ENCODE measurements around the gene AP2B1. TPM values are rescaled to one million over a fixed set of nuclear protein-coding genes. Genes with fewer than 3 reads are reported as not detected.

AP2B1 gene
- total RNA-seq, 4 donors from 2014 or later = 32.2 to 102 (median 60.1) TPM

DNA sequence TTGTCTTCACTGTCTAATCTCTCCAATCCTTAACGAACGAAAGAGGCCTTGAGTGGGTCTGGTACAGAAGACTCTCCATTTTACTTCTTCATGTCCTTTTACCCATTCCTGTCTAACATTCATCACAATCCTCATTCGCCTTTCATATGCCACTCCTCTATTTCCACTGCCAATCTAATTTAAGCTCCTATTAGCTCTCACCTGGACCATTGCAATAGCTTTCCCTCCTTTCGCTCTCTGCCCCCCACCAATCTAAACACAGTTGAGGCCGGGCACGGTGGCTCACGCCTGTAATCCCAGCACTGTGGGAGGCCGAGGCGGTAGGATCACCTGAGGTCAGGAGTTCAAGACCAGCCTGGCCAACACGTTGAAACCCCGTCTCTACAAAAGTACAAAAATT, 20.2 kb upstream of the AP2B1 start:
- Histone ChIP-seq H3K9me3 (no peaks in the 10 kb centered on the region), H3K4me1 (peaks cover 8 to 26% (median 20%) of the 10 kb centered on the region in 4 donors), H3K36me3 (no peaks in the 10 kb centered on the region), H3K27ac (peak overlapping the region in 1 of 4 donors; percentile 84), H3K27me3 (no peaks in the 10 kb centered on the region), H3K4me3 (peak overlapping the region in 2 of 4 donors; percentile 61 to 86)
- DNase-seq = no peak
- TF ChIP-seq EP300 (IDR thresholded peaks at IDR 0.05; ENCODE audit: low read depth) = no peak
- no peak for TF ChIP-seq POLR2A (IDR thresholded peaks at IDR 0.05)
- TF ChIP-seq, protein P1, sequence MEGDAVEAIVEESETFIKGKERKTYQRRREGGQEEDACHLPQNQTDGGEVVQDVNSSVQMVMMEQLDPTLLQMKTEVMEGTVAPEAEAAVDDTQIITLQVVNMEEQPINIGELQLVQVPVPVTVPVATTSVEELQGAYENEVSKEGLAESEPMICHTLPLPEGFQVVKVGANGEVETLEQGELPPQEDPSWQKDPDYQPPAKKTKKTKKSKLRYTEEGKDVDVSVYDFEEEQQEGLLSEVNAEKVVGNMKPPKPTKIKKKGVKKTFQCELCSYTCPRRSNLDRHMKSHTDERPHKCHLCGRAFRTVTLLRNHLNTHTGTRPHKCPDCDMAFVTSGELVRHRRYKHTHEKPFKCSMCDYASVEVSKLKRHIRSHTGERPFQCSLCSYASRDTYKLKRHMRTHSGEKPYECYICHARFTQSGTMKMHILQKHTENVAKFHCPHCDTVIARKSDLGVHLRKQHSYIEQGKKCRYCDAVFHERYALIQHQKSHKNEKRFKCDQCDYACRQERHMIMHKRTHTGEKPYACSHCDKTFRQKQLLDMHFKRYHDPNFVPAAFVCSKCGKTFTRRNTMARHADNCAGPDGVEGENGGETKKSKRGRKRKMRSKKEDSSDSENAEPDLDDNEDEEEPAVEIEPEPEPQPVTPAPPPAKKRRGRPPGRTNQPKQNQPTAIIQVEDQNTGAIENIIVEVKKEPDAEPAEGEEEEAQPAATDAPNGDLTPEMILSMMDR (IDR thresholded peaks at IDR 0.05) = no peak
- no peak for TF ChIP-seq POLR2AphosphoS5 (IDR thresholded peaks at IDR 0.05)
- 81 to 91% methylated on average over 5 to 11 of the region's 11 CpGs for WGBS, 2 donors (ENCODE audit: low coverage in 1 of 2)
- intact Hi-C loops (cut with DNase I; ENCODE audit: low total_unique reads) (no loop called here), in situ Hi-C loops (cut with MboI; ENCODE audit: low pct_ligation_motif_present in 1 of 4, low pct_unique_long_range_greater_than_20kb in 1 of 4, low sequenced_read_pairs in 3 of 4) (no loop called here)

- no peaks in the 10 kb centered on the region for H3K27me3 ChIP-seq
- 13 to 19% methylated on average over 10 to 15 of the region's 15 CpGs for WGBS, 2 donors (ENCODE audit: low coverage in 1 of 2)
- no peaks in the 10 kb centered on the region for H3K36me3 ChIP-seq
- DNase-seq = peak; percentile 21
- H3K4me1 ChIP-seq = peaks cover 8 to 26% (median 20%) of the 10 kb centered on the region in 4 donors
- H3K27ac ChIP-seq = peak overlapping the region; percentile 84 to 90 (median 87)
- in situ Hi-C loops (cut with MboI; ENCODE audit: low pct_ligation_motif_present in 1 of 4, low pct_unique_long_range_greater_than_20kb in 1 of 4, low sequenced_read_pairs in 3 of 4) (no loop called here), intact Hi-C loops (cut with DNase I; ENCODE audit: low total_unique reads) (no loop called here)
- H3K4me3 ChIP-seq = peak overlapping the region; percentile 56 to 86 (median 68)
- TF ChIP-seq POLR2AphosphoS5 (IDR thresholded peaks at IDR 0.05) (no peak), POLR2A (IDR thresholded peaks at IDR 0.05) (no peak), EP300 (IDR thresholded peaks at IDR 0.05; ENCODE audit: low read depth) (no peak)
- TF ChIP-seq, protein P1 (IDR thresholded peaks at IDR 0.05) = no peak
- no peaks in the 10 kb centered on the region for H3K9me3 ChIP-seq
Measured at GRCh38 chr17:35568561-35568960, 18.6 kb upstream of the AP2B1 start.

GRCh38 chr17:35569405-35569804, 17.7 kb upstream of the AP2B1 start:
- no peak for TF ChIP-seq EP300 (IDR thresholded peaks at IDR 0.05; ENCODE audit: low read depth)
- TF ChIP-seq, protein P1 (IDR thresholded peaks at IDR 0.05) = no peak
- no peak for TF ChIP-seq POLR2A (IDR thresholded peaks at IDR 0.05)
- TF ChIP-seq POLR2AphosphoS5 (IDR thresholded peaks at IDR 0.05) = no peak
- WGBS, 2 donors (ENCODE audit: low coverage in 1 of 2) = 68 to 87% methylated on average over 2 of the region's 2 CpGs
- peaks cover 0 to 4% (median 0%) of the 10 kb centered on the region in 4 donors for H3K36me3 ChIP-seq
- in situ Hi-C loops (cut with MboI; ENCODE audit: low pct_ligation_motif_present in 1 of 4, low pct_unique_long_range_greater_than_20kb in 1 of 4, low sequenced_read_pairs in 3 of 4) (no loop called here), intact Hi-C loops (cut with DNase I; ENCODE audit: low total_unique reads) (no loop called here)
- H3K4me3 ChIP-seq = no peak overlapping the region
- H3K4me1 ChIP-seq = peaks cover 8 to 26% (median 20%) of the 10 kb centered on the region in 4 donors
- DNase-seq = no peak
- H3K27me3 ChIP-seq = no peaks in the 10 kb centered on the region
- no peak overlapping the region for H3K27ac ChIP-seq
- no peaks in the 10 kb centered on the region for H3K9me3 ChIP-seq

- no peak overlapping the region for H3K27ac ChIP-seq
- peaks cover 0 to 7% (median 0%) of the 10 kb centered on the region in 4 donors for H3K36me3 ChIP-seq
- H3K9me3 ChIP-seq = no peaks in the 10 kb centered on the region
- H3K4me1 ChIP-seq = peaks cover 5 to 16% (median 14%) of the 10 kb centered on the region in 4 donors
- in situ Hi-C loops (cut with MboI; ENCODE audit: low pct_ligation_motif_present in 1 of 4, low pct_unique_long_range_greater_than_20kb in 1 of 4, low sequenced_read_pairs in 3 of 4) (no loop called here), intact Hi-C loops (cut with DNase I; ENCODE audit: low total_unique reads) (no loop called here)
- H3K27me3 ChIP-seq = no peaks in the 10 kb centered on the region
- DNase-seq = no peak
- WGBS, 2 donors (ENCODE audit: low coverage in 1 of 2) = 78 to 82% methylated on average over 3 of the region's 3 CpGs
- H3K4me3 ChIP-seq = no peak overlapping the region
- TF ChIP-seq, protein P1 (IDR thresholded peaks at IDR 0.05) = no peak
- TF ChIP-seq POLR2A (IDR thresholded peaks at IDR 0.05) (no peak), EP300 (IDR thresholded peaks at IDR 0.05; ENCODE audit: low read depth) (no peak), POLR2AphosphoS5 (IDR thresholded peaks at IDR 0.05) (no peak)
Measured at GRCh38 chr17:35575759-35576158, 11.4 kb upstream of the AP2B1 start.

All from transverse colon (tissue), 4 donors.